ES-I3 (cell line): ENCODE measurements around the gene CXXC1.
A peak's percentile ranks its signal among the peaks of the same experiment; 100 is the strongest.

Experiments
- H3K36me3 ChIP-seq: 2 replicates; pipeline ENCODE4 v1.6.1; 2013; ENCODE audit warnings: mild to moderate bottlenecking, low read length, control low read depth, moderate library complexity; ENCODE audit not compliant: insufficient read depth
- H3K4me1 ChIP-seq: 2 replicates; pipeline ENCODE4 v1.6.1; 2013; ENCODE audit warnings: mild to moderate bottlenecking, control low read depth, low read length; ENCODE audit not compliant: insufficient read depth
- H3K9ac ChIP-seq: 2 replicates; pipeline ENCODE4 v1.6.1; 2013; ENCODE audit warnings: low read depth, mild to moderate bottlenecking, low read length, moderate library complexity
- H3K9me3 ChIP-seq: 2 replicates; pipeline ENCODE4 v1.6.1; 2013; ENCODE audit warnings: mild to moderate bottlenecking, low read length, moderate library complexity; ENCODE audit not compliant: control insufficient read depth, insufficient read depth

The CXXC1 gene

GRCh38 chr18:50285631-50286321 is 1.7 kb downstream of the CXXC1 start:
- Histone ChIP-seq H3K4me1 (no peaks in the 10 kb centered on the region), H3K9ac (no peak overlapping the region), H3K9me3 (no peaks in the 10 kb centered on the region), H3K36me3 (no peaks in the 10 kb centered on the region)

- Histone ChIP-seq H3K9ac (no peak overlapping the region), H3K36me3 (no peaks in the 10 kb centered on the region), H3K4me1 (no peaks in the 10 kb centered on the region), H3K9me3 (no peaks in the 10 kb centered on the region)
Measured at GRCh38 chr18:50285071-50285470, 2.4 kb downstream of the CXXC1 start.

GRCh38 chr18:50284255-50284885 is 3.1 kb downstream of the CXXC1 start:
- H3K36me3 ChIP-seq, result no peaks in the 10 kb centered on the region
- H3K9me3 ChIP-seq, result no peaks in the 10 kb centered on the region
- no peak overlapping the region for H3K9ac ChIP-seq
- H3K4me1 ChIP-seq, result no peaks in the 10 kb centered on the region

- Histone ChIP-seq H3K36me3 (peaks cover 7% of the 10 kb centered on the region; the same call in 1 of the 2 replicates), H3K9ac (no peak overlapping the region), H3K4me1 (no peaks in the 10 kb centered on the region), H3K9me3 (no peaks in the 10 kb centered on the region)
Measured at GRCh38 chr18:50283469-50284209, 3.9 kb downstream of the CXXC1 start.

- Histone ChIP-seq H3K9ac (no peak overlapping the region), H3K9me3 (no peaks in the 10 kb centered on the region), H3K36me3 (peaks cover 7% of the 10 kb centered on the region; the same call in 1 of the 2 replicates), H3K4me1 (no peaks in the 10 kb centered on the region)
Measured at GRCh38 chr18:50282521-50283335, 4.8 kb downstream of the CXXC1 start.

GRCh38 chr18:50281972-50282520 is 5.4 kb downstream of the CXXC1 start:
- H3K4me1 ChIP-seq, result no peaks in the 10 kb centered on the region
- peaks cover 7% of the 10 kb centered on the region; the same call in 1 of the 2 replicates for H3K36me3 ChIP-seq
- no peaks in the 10 kb centered on the region for H3K9me3 ChIP-seq
- peak overlapping the region; percentile 88 for H3K9ac ChIP-seq

GRCh38 chr18:50281295-50281971 is 6.1 kb downstream of the CXXC1 start, which contains the start of gene MBD1:
Gene MBD1 (minus strand): TSS chr18:50281523. CDS start chr18:50279992, 1,531 bp downstream.
- Histone ChIP-seq H3K9me3 (no peaks in the 10 kb centered on the region), H3K36me3 (peaks cover 7% of the 10 kb centered on the region; the same call in 1 of the 2 replicates), H3K4me1 (no peaks in the 10 kb centered on the region), H3K9ac (peak within 1 kb of the TSS; percentile 88)

GRCh38 chr18:50280707-50281294 is 6.7 kb downstream of the CXXC1 start:
- Histone ChIP-seq H3K4me1 (no peaks in the 10 kb centered on the region), H3K9ac (peak overlapping the region; percentile 88), H3K9me3 (no peaks in the 10 kb centered on the region), H3K36me3 (peaks cover 9% of the 10 kb centered on the region; the same call in 1 of the 2 replicates)

- H3K9ac ChIP-seq, result no peak overlapping the region
- no peaks in the 10 kb centered on the region for H3K9me3 ChIP-seq
- H3K4me1 ChIP-seq, result no peaks in the 10 kb centered on the region
- H3K36me3 ChIP-seq, result peaks cover 10% of the 10 kb centered on the region; the same call in 1 of the 2 replicates
Measured at GRCh38 chr18:50279752-50280151, 7.7 kb downstream of the CXXC1 start.

- Histone ChIP-seq H3K9me3 (no peaks in the 10 kb centered on the region), H3K9ac (no peak overlapping the region), H3K36me3 (peaks cover 19% of the 10 kb centered on the region), H3K4me1 (no peaks in the 10 kb centered on the region)
Measured at GRCh38 chr18:50277942-50278341, 9.6 kb downstream of the CXXC1 start.

GRCh38 chr18:50276452-50276851 is 11.0 kb downstream of the CXXC1 start:
- Histone ChIP-seq H3K9me3 (no peaks in the 10 kb centered on the region), H3K9ac (no peak overlapping the region), H3K36me3 (peaks cover 24% of the 10 kb centered on the region), H3K4me1 (no peaks in the 10 kb centered on the region)

GRCh38 chr18:50275503-50276036 is 11.9 kb downstream of the CXXC1 start:
- Histone ChIP-seq H3K36me3 (peaks cover 26% of the 10 kb centered on the region), H3K4me1 (no peaks in the 10 kb centered on the region), H3K9me3 (no peaks in the 10 kb centered on the region), H3K9ac (no peak overlapping the region)

GRCh38 chr18:50274941-50275340 is 12.6 kb downstream of the CXXC1 start:
- no peak overlapping the region for H3K9ac ChIP-seq
- peaks cover 26% of the 10 kb centered on the region for H3K36me3 ChIP-seq
- H3K4me1 ChIP-seq, result no peaks in the 10 kb centered on the region
- H3K9me3 ChIP-seq, result no peaks in the 10 kb centered on the region
